ENCODE results near the gene MED12. TPM values are rescaled to one million over a fixed set of nuclear protein-coding genes. Genes with fewer than 3 reads are reported as not detected.

Gene MED12
- polyA plus RNA-seq, 3 donors, result 2.4 to 17.8 (median 5.0) TPM

DNA sequence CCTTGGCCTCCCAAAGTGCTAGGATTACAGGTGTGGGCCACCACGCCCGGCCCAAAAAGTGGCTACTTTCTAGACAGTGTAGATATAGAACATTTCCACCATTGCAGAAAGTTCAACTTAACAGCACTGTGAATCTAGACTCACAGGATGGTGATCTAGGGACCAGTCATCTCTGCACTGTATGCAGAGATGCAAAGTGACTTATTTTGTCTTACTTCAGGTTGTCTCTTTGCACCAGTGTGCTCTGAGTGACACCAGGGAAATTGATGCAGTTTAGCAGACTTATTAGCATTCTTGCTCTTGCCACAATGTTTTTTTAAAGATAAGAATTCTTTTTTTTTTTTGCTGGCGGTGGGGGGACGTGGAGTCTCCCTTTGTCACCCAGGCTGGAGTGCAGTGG is 35.6 kb upstream of the MED12 start:
- Histone ChIP-seq H3K27me3 (ENCODE audit: control insufficient read depth in 2 of 2, insufficient read depth in 2 of 2, low read length in 2 of 2) (no peaks in the 10 kb centered on the region), H3K36me3 (replicated peaks in 1 of 2; ENCODE audit: control insufficient read depth in 1 of 2, insufficient read depth in 2 of 2, low read length in 2 of 2) (no peaks in the 10 kb centered on the region), H3K4me1 (ENCODE audit: control insufficient read depth in 1 of 2, insufficient read depth in 2 of 2, low read length in 2 of 2) (no peaks in the 10 kb centered on the region), H2AFZ (ENCODE audit: insufficient read depth, low read depth, low read length, poor library complexity, severe bottlenecking) (no peak overlapping the region), H3K79me2 (ENCODE audit: insufficient read depth, low read length) (no peaks in the 10 kb centered on the region), H4K20me1 (ENCODE audit: insufficient read depth, low read length) (no peaks in the 10 kb centered on the region), H3K4me2 (replicated peaks; ENCODE audit: extremely low read depth, low read length, poor library complexity, severe bottlenecking) (no peak overlapping the region), H3K9ac (ENCODE audit: insufficient read depth, low read length, poor library complexity, severe bottlenecking) (no peak overlapping the region), H3K27ac (ENCODE audit: low read depth in 1 of 2, low read length in 2 of 2) (no peak overlapping the region), H3K4me3 (replicated peaks in 1 of 3; ENCODE audit: low read depth in 2 of 3, low read length in 3 of 3) (no peak overlapping the region), H3K9me3 (replicated peaks in 1 of 2; ENCODE audit: control insufficient read depth in 1 of 2, insufficient read depth in 1 of 2, low read length in 2 of 2) (no peaks in the 10 kb centered on the region)
- no CpG with 5 or more reads among the region's 4 CpGs for WGBS (ENCODE audit: insufficient coverage)
- no peak for DNase-seq
- Mint-ChIP-seq H3K4me1 (no peaks in the 10 kb centered on the region), H3K9me3 (peaks cover 0 to 3% (median 0%) of the 10 kb centered on the region in 7 donors), H3K4me3 (no peak overlapping the region), H3K27me3 (ENCODE audit: low read depth in 3 of 3) (peaks cover 0 to 6% (median 2%) of the 10 kb centered on the region in 3 donors), H3K27ac (no peak overlapping the region), H3K36me3 (no peaks in the 10 kb centered on the region)
- TF ChIP-seq, protein P1, sequence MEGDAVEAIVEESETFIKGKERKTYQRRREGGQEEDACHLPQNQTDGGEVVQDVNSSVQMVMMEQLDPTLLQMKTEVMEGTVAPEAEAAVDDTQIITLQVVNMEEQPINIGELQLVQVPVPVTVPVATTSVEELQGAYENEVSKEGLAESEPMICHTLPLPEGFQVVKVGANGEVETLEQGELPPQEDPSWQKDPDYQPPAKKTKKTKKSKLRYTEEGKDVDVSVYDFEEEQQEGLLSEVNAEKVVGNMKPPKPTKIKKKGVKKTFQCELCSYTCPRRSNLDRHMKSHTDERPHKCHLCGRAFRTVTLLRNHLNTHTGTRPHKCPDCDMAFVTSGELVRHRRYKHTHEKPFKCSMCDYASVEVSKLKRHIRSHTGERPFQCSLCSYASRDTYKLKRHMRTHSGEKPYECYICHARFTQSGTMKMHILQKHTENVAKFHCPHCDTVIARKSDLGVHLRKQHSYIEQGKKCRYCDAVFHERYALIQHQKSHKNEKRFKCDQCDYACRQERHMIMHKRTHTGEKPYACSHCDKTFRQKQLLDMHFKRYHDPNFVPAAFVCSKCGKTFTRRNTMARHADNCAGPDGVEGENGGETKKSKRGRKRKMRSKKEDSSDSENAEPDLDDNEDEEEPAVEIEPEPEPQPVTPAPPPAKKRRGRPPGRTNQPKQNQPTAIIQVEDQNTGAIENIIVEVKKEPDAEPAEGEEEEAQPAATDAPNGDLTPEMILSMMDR (IDR thresholded peaks at IDR 0.05), result no peak
- intact Hi-C loops (cut with micrococcal nuclease), result no loop called here

DNA sequence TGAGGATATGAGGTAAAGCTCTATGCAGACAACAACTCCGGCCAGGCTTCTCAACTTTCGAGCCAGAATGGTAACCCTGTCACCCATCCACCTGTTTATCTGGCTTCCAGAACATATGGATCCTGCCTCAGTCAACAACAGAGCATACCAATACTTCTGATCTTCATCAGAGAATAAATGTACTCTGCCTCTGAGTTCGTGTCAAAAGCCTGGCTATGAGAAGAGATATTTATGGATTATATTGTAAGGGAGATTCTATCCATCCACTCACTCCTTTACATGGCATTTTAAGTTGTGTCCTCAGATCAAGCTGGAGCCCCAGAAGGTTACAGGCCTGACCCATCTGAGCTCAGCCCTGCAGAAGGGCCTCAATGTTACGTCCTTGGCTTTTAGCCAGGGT is 32.5 kb upstream of the MED12 start:
- intact Hi-C loops (cut with micrococcal nuclease), result no loop called here
- H3K9me3 Mint-ChIP-seq, result peaks cover 0 to 3% (median 0%) of the 10 kb centered on the region in 7 donors
- Histone ChIP-seq H3K4me3 (replicated peaks in 1 of 3; ENCODE audit: low read depth in 2 of 3, low read length in 3 of 3) (no peak overlapping the region), H3K79me2 (ENCODE audit: insufficient read depth, low read length) (no peaks in the 10 kb centered on the region), H3K4me2 (replicated peaks; ENCODE audit: extremely low read depth, low read length, poor library complexity, severe bottlenecking) (no peak overlapping the region), H3K27ac (ENCODE audit: low read depth in 1 of 2, low read length in 2 of 2) (no peak overlapping the region), H3K9me3 (replicated peaks in 1 of 2; ENCODE audit: control insufficient read depth in 1 of 2, insufficient read depth in 1 of 2, low read length in 2 of 2) (no peaks in the 10 kb centered on the region), H2AFZ (ENCODE audit: insufficient read depth, low read depth, low read length, poor library complexity, severe bottlenecking) (no peak overlapping the region), H4K20me1 (ENCODE audit: insufficient read depth, low read length) (no peaks in the 10 kb centered on the region), H3K36me3 (replicated peaks in 1 of 2; ENCODE audit: control insufficient read depth in 1 of 2, insufficient read depth in 2 of 2, low read length in 2 of 2) (no peaks in the 10 kb centered on the region), H3K4me1 (ENCODE audit: control insufficient read depth in 1 of 2, insufficient read depth in 2 of 2, low read length in 2 of 2) (no peaks in the 10 kb centered on the region), H3K27me3 (ENCODE audit: control insufficient read depth in 2 of 2, insufficient read depth in 2 of 2, low read length in 2 of 2) (no peaks in the 10 kb centered on the region), H3K9ac (ENCODE audit: insufficient read depth, low read length, poor library complexity, severe bottlenecking) (no peak overlapping the region)
- no peak overlapping the region for H3K27ac Mint-ChIP-seq
- H3K4me3 Mint-ChIP-seq, result no peak overlapping the region
- peaks cover 0 to 3% (median 2%) of the 10 kb centered on the region in 3 donors for H3K27me3 Mint-ChIP-seq (ENCODE audit: low read depth in 3 of 3)
- TF ChIP-seq, protein P1 (IDR thresholded peaks at IDR 0.05), result no peak
- DNase-seq, result no peak
- WGBS (ENCODE audit: insufficient coverage), result 80% methylated on average over 1 of the region's 4 CpGs
- no peaks in the 10 kb centered on the region for H3K36me3 Mint-ChIP-seq
- no peaks in the 10 kb centered on the region for H3K4me1 Mint-ChIP-seq
